HG02938 (cell line): ENCODE measurements around the gene USPL1.

Experiments used
- ATAC-seq: cut with Tn5 transposase; IDR thresholded peaks from one replicate; pipeline ENCODE4 v1.9.1; 2021; ENCODE audit warnings: mild to moderate bottlenecking, moderate library complexity; ENCODE audit not compliant: unreplicated experiment

USPL1 gene

GRCh38 chr13:30656178-30656577 lies 38.5 kb downstream of the USPL1 start:
- no peak for ATAC-seq

GRCh38 chr13:30659980-30660379 lies 42.3 kb downstream of the USPL1 start:
- ATAC-seq, result no peak

GRCh38 chr13:30660796-30661195 lies 43.1 kb downstream of the USPL1 start:
- no peak for ATAC-seq

GRCh38 chr13:30664689-30665275 lies 47.1 kb downstream of the USPL1 start:
- no peak for ATAC-seq

- no peak for ATAC-seq
Observed at GRCh38 chr13:30665638-30666037, 47.9 kb downstream of the USPL1 start.

- ATAC-seq, result no peak
Observed at GRCh38 chr13:30666113-30666512, 48.4 kb downstream of the USPL1 start.

GRCh38 chr13:30667014-30667413 lies 49.3 kb downstream of the USPL1 start:
- ATAC-seq, result no peak

- ATAC-seq, result no peak
Observed at GRCh38 chr13:30668312-30668711, 50.6 kb downstream of the USPL1 start.

GRCh38 chr13:30671271-30671815 lies 53.6 kb downstream of the USPL1 start:
- ATAC-seq, result no peak

GRCh38 chr13:30673669-30674521 lies 56.2 kb downstream of the USPL1 start:
- ATAC-seq, result peak; percentile 82

- ATAC-seq, result no peak
Observed at GRCh38 chr13:30675717-30676116, 58.0 kb downstream of the USPL1 start.

GRCh38 chr13:30676672-30677071 lies 59.0 kb downstream of the USPL1 start:
- no peak for ATAC-seq

GRCh38 chr13:30679483-30680330 lies 62.0 kb downstream of the USPL1 start:
- peak; percentile 52 for ATAC-seq

GRCh38 chr13:30681843-30682242 lies 64.1 kb downstream of the USPL1 start:
- no peak for ATAC-seq

- no peak for ATAC-seq
Observed at GRCh38 chr13:30685320-30685859, 67.7 kb downstream of the USPL1 start.

GRCh38 chr13:30685987-30686386 lies 68.3 kb downstream of the USPL1 start:
- no peak for ATAC-seq

- ATAC-seq, result no peak
Observed at GRCh38 chr13:30687601-30688000, 69.9 kb downstream of the USPL1 start.

GRCh38 chr13:30689752-30690151 lies 72.0 kb downstream of the USPL1 start:
- no peak for ATAC-seq

- no peak for ATAC-seq
Observed at GRCh38 chr13:30690282-30691188, 72.8 kb downstream of the USPL1 start.

- ATAC-seq, result no peak
Observed at GRCh38 chr13:30692113-30692512, 74.4 kb downstream of the USPL1 start.
